Measurements from ENCODE around the gene MED13L. TPM values are rescaled to one million over a fixed set of nuclear protein-coding genes. Genes with fewer than 3 reads are reported as not detected.

The MED13L gene
- total and polyA plus RNA-seq, 2 of the 4 experiments (the other 2 are of a cell fraction), result 17.9 to 49.1 TPM

DNA sequence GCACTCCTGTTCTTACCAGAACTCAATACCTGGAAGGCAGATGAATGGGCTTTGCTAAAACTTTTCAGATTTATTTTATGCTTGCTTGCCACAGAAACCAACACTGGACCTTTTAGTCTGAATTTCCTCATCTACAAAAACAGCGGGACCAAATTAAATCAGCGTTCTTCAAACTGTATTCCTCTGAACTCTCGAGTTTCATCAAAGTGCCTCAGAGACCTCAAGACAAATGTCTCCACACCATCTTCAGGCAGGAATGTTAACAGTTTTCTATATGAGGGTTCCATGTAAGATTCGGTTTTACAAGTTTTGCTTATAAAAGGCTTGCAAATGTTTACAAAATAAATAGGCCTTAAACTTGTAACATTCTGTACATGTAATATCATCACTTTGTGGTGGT lies 74.6 kb downstream of the MED13L start:
- DNase-seq (peak; percentile 30), ATAC-seq (ENCODE audit: low read depth) (peak; percentile 56)
- H3K27ac ChIP-seq (ENCODE audit: insufficient read depth, low read length), result no peak overlapping the region
- no peaks in the 10 kb centered on the region for H3K9me3 ChIP-seq (ENCODE audit: control insufficient read depth, insufficient read depth, low read length)
- no peak overlapping the region for H3K56ac ChIP-seq (ENCODE audit: extremely low read depth, insufficient read depth, low read length)
- intact Hi-C loops (cut with micrococcal nuclease) (no loop called here), dilution Hi-C loops (cut with HindIII; ENCODE audit: low sequenced_read_pairs, unreplicated experiment) (no loop called here), in situ Hi-C loops (cut with MboI; ENCODE audit: low sequenced_read_pairs) (no loop called here)
- no peaks in the 10 kb centered on the region for H3K27me3 ChIP-seq (ENCODE audit: control insufficient read depth, insufficient read depth, low read length)
- H4K20me1 ChIP-seq (ENCODE audit: insufficient read depth, low read length), result peaks cover 85% of the 10 kb centered on the region
- no TSS peak for BruUV-seq (replicated peaks)
- ChIA-PET CTCF (interaction anchor here (1.1 kb wide), 2 partner anchors 11 to 73 kb away, joined by 3 read pairs; no protein-coding TSS in a partner anchor), POLR2A (ENCODE audit: unreplicated experiment) (interaction anchor here (0.6 kb wide), 2 partner anchors 223 to 1861 kb away, joined by 4 read pairs; no protein-coding TSS in a partner anchor)
- H3K23ac ChIP-seq (ENCODE audit: low read depth, low read length), result no peak overlapping the region
- H3K4me2 ChIP-seq (ENCODE audit: low read depth, low read length), result no peak overlapping the region
- no peak overlapping the region for H2BK5ac ChIP-seq (ENCODE audit: low read depth, low read length, poor library complexity, severe bottlenecking)
- H3K14ac ChIP-seq (replicated peaks; ENCODE audit: low read depth, low read length), result no peak overlapping the region
- H3K18ac ChIP-seq (ENCODE audit: low read depth, low read length), result no peak overlapping the region
- peaks cover 13% of the 10 kb centered on the region for H3K4me1 ChIP-seq (ENCODE audit: control insufficient read depth, insufficient read depth, low read length)
- no peak overlapping the region for H2BK20ac ChIP-seq (ENCODE audit: low read depth, low read length)
- H4K91ac ChIP-seq (ENCODE audit: insufficient read depth, low read depth, low read length), result no peak overlapping the region
- H4K5ac ChIP-seq (ENCODE audit: low read depth, low read length), result no peak overlapping the region
- H4K8ac ChIP-seq (ENCODE audit: low read depth in 2 of 2, low read length in 2 of 2), result no peak overlapping the region
- no peak overlapping the region for H3K9ac ChIP-seq (ENCODE audit: low read depth, low read length)
- no peak overlapping the region for H2BK120ac ChIP-seq (ENCODE audit: low read depth, low read length)
- no peak overlapping the region for H3K4ac ChIP-seq (ENCODE audit: low read depth, low read length)
- no peak overlapping the region for H2AK9ac ChIP-seq (replicated peaks; ENCODE audit: low read depth, low read length, poor library complexity)
- no peak overlapping the region for H2BK15ac ChIP-seq (ENCODE audit: low read depth, low read length)
- H2AK5ac ChIP-seq (ENCODE audit: low read depth, low read length), result no peak overlapping the region
- H2AFZ ChIP-seq (replicated peaks; ENCODE audit: low read length, poor library complexity), result no peak overlapping the region
- H3K4me3 ChIP-seq (ENCODE audit: insufficient read depth, low read depth, low read length), result no peak overlapping the region
- no peaks in the 10 kb centered on the region; the same call in 1 of the 2 replicates for H3K36me3 ChIP-seq (ENCODE audit: control insufficient read depth, insufficient read depth, low read length)
- H3K9me1 ChIP-seq (ENCODE audit: insufficient read depth, low read length), result peaks cover 17% of the 10 kb centered on the region
- no CpG with 5 or more reads among the region's 4 CpGs for WGBS, 2 experiments (ENCODE audit: extremely low coverage in 2 of 2, insufficient read length in 1 of 2)
- peaks cover 20 to 76% of the 10 kb centered on the region in 2 experiments for H3K79me1 ChIP-seq (ENCODE audit: low read depth in 1 of 2, low read length in 2 of 2)
- TF ChIP-seq, protein P1, sequence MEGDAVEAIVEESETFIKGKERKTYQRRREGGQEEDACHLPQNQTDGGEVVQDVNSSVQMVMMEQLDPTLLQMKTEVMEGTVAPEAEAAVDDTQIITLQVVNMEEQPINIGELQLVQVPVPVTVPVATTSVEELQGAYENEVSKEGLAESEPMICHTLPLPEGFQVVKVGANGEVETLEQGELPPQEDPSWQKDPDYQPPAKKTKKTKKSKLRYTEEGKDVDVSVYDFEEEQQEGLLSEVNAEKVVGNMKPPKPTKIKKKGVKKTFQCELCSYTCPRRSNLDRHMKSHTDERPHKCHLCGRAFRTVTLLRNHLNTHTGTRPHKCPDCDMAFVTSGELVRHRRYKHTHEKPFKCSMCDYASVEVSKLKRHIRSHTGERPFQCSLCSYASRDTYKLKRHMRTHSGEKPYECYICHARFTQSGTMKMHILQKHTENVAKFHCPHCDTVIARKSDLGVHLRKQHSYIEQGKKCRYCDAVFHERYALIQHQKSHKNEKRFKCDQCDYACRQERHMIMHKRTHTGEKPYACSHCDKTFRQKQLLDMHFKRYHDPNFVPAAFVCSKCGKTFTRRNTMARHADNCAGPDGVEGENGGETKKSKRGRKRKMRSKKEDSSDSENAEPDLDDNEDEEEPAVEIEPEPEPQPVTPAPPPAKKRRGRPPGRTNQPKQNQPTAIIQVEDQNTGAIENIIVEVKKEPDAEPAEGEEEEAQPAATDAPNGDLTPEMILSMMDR (conservative IDR thresholded peaks at IDR 0.05; ENCODE audit: low read depth, low read length), result peak; percentile 36; the same call in 1 of the 2 replicates
- TF ChIP-seq RFX5 (IDR thresholded peaks at IDR 0.05; ENCODE audit: low read depth, low read length), result no peak
- TF ChIP-seq RAD21 (IDR thresholded peaks at IDR 0.05; ENCODE audit: low read length), result peak; percentile 25; the same call in 1 of the 2 replicates
- TF ChIP-seq RCOR1 (IDR thresholded peaks at IDR 0.05; ENCODE audit: insufficient replicate concordance, low read length), result no peak
- TF ChIP-seq, protein P2, sequence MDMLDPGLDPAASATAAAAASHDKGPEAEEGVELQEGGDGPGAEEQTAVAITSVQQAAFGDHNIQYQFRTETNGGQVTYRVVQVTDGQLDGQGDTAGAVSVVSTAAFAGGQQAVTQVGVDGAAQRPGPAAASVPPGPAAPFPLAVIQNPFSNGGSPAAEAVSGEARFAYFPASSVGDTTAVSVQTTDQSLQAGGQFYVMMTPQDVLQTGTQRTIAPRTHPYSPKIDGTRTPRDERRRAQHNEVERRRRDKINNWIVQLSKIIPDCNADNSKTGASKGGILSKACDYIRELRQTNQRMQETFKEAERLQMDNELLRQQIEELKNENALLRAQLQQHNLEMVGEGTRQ (IDR thresholded peaks at IDR 0.05; ENCODE audit: low read depth, low read length), result no peak
